Activated CD8-positive, alpha-beta memory T cell treated with anti-CD3 and anti-CD28 coated beads, Interleukin-2, amount 50 U/mL, for 24 hours (primary cell): ENCODE results near the gene DYNAP.

Source experiments
- DNase-seq: peaks from one replicate; pipeline ENCODE4 v3.0.0-alpha.2; 2020; ENCODE audit errors: extremely low read depth

DYNAP gene

DNA sequence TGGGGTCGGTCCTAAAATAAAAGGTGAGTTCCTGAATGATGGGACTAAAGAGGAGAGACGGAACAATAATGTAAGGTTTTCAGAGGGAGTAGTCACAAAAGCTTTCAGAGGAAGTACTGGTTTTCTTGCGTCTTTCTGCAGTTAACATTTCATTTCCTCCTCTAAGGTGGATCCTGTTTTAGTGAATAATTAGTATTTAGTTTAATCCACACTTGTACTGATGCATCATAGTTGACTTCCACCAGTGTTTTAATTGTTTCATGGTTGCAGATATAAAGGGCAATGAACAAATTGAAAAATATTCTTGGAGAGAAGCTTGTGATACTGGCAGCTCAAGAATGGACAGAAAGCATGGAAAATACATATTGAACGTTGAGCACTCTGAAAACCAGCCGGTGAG lies at the start of gene DYNAP:
TSS of gene DYNAP (plus strand) at position 301 of the 400 bp plus-strand sequence. CDS start at position 339, 38 bp downstream.
- DNase-seq, result no peak

- DNase-seq, result no peak
These were observed 39.5 kb upstream of the DYNAP start for GRCh38 chr18:54551590-54551989.

DNA sequence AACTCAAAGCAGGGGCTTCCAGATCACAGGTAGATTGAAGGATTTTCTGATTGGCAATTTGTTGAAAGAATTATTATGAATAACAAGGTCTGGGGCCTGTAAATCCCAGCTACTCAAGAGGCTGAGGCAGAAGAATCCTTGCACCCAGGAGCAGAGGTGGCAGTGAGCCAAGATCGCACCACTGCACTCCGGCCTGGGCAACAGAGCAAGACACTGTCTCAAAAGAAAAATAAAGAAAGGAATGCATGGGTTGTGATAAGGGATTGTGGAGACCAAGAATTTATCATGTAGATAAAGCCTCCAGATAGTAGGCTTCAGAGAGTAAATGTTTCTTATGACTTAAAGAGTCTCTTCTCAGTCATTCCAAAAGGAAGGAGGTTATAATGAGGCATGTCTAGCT lies 35.8 kb upstream of the DYNAP start:
- DNase-seq, result no peak

DNA sequence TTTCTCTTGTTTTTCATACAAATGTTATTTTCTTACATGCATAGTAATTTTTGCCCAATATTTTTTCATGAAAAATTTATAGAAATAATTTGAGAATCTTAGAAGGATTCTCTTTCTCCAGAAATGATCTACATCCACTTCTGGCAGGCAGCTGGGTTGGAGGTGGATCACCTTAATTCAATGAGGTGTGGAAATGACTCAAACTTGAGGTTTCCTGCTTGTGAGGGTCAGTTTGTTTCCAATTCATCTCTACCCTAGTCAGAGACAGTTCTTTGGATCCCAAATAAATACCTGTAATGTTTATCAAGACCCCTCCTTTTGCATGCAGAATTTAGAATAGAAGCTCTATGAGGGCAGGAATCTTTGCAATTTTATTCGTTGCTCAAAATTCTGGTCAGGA lies 35.0 kb upstream of the DYNAP start:
- no peak for DNase-seq

DNA sequence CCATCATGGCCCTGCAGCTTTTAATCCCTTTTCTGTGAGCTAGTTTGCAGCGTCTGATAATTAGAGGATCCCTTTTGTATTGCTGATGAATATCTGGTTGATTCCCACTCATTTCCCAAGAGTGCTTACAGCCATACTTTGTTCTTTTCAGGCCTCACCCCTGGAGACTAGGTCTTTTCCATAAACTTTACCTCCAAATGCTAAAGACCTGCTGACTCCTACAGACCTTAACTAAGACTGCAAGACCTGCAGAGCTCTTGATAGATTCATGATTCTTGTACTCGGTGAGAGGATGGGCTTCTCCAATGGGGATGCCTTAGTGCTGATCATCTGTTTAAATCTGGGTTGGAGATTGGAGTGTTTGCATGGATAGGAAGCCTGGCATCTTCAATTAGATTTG lies 33.1 kb upstream of the DYNAP start:
- DNase-seq, result no peak

DNA sequence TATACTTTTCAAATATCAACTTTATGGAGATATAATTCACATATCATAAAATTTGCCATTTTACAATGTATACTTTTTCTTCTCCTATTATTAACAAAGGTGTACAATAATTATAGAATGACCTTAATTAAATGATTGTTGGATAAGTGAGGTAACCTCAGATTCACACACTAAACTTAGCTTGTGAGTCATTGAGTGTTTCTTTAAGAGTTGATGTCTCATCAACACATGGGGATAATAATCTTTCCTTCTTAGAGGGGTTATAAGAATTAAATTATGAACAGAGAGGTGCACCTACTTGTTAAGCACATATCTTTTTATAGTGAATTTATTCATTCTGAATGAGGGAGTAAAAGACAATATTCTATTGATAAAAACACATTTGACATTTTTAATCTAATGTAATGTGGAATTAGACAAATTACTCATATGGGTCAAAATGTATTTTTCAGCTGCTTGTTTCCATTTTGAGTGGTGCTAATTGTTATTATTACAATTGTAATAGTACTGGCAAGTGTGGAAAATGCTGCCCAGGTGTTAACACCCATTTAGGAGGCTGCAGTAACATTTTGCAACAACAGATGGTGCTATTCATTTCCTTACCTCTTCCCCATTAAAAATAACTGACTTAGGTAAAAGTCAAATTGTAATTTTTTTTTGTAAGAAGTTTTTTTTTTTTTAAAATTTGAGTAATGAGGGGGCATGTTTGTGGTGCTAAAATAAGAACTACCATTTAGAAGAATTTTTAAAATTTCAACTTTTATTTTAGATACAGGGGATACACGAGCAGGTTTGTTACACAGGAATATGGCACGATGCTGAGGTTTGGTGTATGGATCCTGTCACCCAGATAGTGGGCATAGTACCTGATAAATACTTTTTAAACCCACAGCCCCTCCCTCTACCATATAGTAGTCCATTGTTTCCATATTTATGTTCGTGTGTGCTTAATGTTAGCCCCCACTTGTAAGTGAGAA lies 32.1 kb upstream of the DYNAP start:
- no peak for DNase-seq

DNA sequence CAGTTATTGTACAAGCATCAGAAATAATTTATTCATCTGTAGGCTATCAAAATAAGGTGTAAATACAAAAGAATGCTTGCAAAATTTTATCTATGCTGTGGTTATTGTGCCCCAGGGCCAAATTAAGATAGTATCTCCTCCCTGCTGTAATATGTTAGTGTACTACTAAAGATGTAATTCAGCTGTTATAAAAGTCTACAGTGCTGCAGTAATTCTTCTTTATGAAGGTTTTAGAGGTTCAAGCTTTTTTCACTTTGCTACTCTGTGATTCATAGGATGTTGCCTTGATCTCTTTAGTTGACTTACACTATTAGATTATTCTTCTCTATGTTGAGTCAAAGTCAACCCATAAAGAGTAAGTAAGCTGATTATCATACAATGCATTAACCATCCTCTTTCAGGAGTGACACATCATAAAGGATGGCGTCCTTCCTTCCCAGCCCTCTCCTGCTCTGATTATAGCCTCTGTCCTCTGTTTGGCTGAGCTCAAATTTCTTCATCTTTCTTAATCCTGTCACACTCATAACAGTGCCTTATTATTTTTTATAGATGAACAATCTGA lies 29.3 kb upstream of the DYNAP start:
- DNase-seq, result no peak

DNA sequence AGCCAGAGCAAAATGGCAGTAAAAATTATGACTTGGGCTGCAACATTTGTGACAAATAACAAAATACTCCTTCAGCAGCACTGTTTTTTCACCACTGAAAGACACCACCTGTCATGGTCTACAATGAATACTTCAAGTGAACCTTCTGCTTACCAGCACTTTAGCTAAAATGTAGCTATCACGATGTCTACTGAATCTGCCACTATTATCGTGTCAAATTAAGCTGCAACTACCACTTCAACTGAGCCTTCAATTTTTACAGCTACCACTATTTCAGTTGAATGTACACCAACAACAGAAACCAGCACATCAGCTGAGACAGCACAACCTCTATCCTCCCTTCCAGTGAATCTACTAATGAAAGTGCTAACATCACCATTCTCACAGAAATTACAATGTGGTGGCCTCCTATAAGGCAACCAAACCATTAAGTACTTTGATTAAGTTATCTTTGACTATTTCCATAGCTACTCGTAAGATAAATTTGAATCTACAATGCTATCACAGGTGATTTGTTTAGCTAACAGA lies 10.8 kb upstream of the DYNAP start:
- DNase-seq, result no peak

DNA sequence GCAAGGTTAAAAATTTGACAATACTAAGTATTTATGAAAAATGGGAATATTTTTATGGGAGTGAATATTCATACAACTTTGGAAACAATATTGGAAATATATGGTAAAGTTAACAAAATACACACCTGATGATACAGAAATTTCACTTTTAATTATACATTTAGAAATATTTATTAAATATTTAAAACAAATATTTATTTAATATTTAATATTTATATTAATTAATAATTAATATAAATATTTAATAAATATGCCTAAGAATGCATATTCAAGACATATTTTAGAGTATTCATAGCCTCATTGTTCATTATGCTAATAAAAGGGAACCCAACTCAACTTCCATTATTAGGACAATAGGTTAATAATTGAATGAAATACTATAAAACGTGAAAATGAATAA lies 7.0 kb upstream of the DYNAP start:
- no peak for DNase-seq

DNA sequence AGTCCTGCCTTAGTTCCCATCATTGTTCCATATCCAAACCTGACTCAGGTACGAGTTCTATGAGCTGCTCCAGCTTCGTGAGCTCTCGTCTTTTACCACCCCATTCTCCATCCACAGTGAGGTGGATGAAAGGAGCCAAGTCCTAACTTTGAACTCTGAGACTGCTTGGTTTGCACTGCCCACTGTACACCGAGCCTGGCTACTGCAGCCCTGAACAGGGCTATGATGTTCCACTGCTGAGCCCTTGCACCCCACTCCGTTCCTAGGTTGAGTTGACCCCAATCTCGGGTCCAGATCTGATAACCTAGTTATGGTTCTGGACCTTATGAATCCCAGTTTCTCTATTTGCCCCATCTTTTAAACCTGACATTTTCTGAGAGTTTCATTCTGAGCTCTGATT lies 5.3 kb upstream of the DYNAP start:
- DNase-seq, result no peak

DNA sequence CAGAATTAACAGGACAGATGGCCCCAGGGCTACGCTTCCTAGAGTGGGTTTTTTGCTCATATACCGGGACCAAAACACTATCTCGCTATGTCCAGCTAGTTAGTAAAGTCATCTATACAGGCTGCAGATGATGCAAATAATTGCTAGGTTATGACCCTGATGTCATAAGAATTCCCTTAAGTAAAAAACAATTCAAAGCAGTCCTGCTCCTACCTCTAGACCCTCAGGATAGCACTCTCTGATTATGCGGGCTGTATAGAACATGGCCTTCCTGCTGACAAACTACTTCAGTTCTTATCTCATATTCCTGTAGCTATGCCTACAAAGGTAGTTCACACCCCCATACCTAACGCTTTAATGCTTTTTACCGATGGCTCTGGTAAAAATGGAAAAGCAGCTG lies 13.2 kb downstream of the DYNAP start:
- DNase-seq, result no peak

DNA sequence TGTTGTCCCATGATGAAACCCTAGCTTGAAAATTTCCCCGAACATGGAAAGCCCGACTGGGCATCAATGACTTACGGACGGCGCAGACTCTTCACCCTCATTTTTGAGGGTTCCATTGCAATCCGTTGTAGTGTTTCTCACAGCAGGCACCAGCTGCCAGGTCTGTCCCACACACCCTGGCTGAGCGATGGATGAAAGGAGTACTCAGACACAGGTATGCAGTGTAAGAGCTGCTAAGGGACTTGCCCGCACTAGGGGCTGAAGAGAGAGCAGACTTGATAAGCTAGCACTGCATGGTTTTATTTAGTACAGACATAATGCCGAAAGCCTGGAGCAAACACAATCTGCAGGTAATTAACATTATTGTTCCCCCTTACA lies 15.8 kb downstream of the DYNAP start:
- no peak for DNase-seq

GRCh38 chr18:54607213-54608027 lies 16.4 kb downstream of the DYNAP start:
- DNase-seq, result no peak

DNA sequence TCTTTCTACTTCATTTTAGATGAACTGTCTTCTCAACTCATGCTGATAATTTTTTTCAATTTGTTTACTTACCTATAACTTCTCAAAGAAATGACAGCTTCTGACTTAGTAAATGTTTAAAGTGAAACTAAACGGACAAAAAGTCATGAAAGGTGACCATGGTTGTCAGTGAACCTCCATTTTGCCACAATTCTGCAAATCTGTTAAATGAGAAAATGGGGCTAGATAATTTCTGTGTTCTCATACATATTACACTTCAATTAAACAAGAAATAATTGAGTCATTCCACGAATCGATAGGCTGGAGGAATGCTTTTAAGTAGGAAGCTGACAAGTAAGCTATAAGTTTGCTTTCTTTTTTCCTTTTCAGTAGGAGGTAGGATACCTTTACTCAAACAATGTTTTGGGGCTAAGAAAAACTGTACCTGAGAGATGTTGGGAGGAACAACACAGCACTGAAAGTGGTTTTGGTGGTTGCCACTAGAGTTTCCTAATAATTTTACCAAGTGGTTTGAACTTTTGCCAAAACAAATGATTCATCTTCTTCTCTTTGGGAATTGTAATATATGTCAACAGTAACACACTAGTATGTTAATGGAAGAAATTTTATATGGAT lies 17.1 kb downstream of the DYNAP start:
- DNase-seq, result no peak

- DNase-seq, result no peak
These were observed 20.8 kb downstream of the DYNAP start for GRCh38 chr18:54611816-54612215.

DNA sequence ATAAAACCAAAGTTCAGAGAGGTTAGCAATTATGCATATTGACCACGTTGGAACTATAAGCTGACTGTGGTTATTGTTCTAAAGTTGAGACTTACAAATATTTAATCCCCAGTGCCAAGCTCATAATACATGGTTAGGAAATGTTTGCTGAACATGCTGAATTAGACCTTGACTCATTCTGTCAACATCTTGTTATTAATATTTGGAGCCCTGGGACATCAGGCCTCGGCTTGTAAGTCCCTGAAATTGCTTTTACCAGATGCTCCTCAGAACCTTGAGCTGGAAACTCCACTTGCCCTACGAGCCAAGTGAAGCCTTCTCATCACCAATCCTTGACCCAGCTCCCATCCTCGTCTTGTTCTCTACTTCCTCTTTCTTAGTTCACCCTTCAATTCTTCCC lies 21.2 kb downstream of the DYNAP start:
- no peak for DNase-seq

GRCh38 chr18:54613174-54613573 lies 22.1 kb downstream of the DYNAP start:
- DNase-seq, result no peak

DNA sequence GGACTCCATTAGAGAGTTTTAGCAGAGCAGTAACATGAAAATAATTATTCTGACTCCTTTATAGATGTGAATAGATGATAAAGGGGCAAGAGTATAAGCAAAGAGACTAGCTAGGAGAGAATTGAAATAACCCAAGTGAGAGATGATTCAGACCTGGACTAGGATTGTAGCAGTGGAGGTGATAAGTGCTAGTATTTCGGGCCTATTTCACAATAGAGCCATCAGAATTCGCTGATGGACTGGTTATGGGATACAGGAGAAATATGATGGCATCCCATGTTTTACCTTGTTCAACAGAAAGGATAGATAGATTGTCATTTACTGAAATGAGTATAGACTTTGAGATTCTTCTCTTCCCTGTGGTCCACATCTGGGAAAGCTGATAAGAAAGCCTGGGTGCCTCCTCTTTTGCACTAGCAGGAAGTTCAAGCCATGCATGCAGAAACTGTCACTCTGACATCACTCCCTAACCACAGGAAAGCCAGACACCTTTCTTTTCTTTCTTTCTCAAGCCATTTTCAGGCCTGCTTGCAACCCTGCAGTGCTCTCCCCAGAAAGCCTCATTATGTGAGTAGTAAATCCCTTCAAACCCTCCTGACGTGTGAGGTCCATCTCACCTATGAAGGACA lies 25.3 kb downstream of the DYNAP start:
- no peak for DNase-seq

- DNase-seq, result no peak
These were observed 31.0 kb downstream of the DYNAP start for GRCh38 chr18:54622084-54622483.

- DNase-seq, result no peak
These were observed 35.7 kb downstream of the DYNAP start for GRCh38 chr18:54626779-54627178.

DNA sequence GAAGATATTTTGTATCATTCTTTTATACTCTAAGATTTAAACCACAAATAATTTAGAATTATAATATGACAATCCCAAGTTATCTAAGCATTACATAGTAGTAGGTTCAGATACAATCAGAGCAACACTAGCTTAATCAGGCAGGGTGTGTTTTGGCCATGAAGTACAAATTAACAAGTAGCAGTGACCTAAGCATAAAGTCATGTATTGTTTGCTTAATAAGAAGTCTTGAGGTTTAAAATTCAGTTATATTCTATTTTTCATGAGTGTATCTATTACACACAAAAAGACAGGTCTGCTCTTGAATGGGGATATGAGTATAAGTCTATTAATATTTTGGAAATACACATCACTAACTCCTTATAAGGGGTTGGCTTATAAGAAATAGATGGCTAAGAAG lies 39.9 kb downstream of the DYNAP start:
- no peak for DNase-seq
